ENCODE data around the gene SUSD4. TPM values are rescaled to one million over a fixed set of nuclear protein-coding genes. Genes with fewer than 3 reads are reported as not detected.
A peak's percentile ranks its signal among the peaks of the same experiment; 100 is the strongest.

The SUSD4 gene
- total and polyA plus RNA-seq, 2 of the 8 experiments (the other 6 are each of a cell fraction or from before 2014, with no cell fraction given) = 3.9 to 5.2 TPM

DNA sequence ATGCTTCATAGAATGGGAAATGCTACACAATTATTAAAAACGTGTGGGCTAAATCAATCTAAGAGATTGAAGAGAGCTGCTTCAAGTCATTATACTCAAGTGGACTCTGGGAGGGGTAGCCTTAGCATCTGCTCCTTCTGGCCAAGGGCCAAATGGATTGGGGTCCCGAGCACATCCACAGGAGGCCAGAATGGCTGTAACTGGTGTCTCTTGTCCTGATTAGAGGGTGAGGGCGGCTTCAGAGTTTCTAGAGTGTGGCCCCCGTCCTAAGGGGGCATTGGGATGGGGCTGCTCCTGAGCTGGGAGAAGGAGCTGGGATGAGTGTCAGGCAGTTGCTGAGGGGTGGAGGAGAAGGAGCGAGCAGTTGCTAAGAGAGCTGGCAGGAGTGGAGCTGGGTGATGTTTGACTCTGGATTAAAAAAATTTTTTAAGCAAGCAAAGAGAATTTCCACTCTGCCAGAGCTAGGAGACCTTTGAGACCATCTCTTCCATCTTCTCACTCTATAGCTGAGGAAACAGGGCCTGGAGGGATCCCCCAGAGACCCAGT, 149.6 kb downstream of the SUSD4 start:
- H3K9ac ChIP-seq (replicated peaks in 1 of 4; ENCODE audit: extremely low read depth in 1 of 4, low read depth in 3 of 4, low read length in 3 of 4) = no peak overlapping the region
- CTCF ChIA-PET (ENCODE audit: partially characterized antibody) = interaction anchor here (0.6 to 1.6 kb wide), 5 partner anchors 10 to 64 kb away, joined by 3 to 6 read pairs (median 3); no protein-coding TSS in a partner anchor
- H3K23ac ChIP-seq (ENCODE audit: insufficient read length) = no peak overlapping the region
- POLR2A ChIA-PET (ENCODE audit: partially characterized antibody) = no interaction called here
- 82% methylated on average over 5 of the region's 5 CpGs; no CpG with 5 or more reads in 1 of the 2 experiments for WGBS, 2 experiments (ENCODE audit: extremely low coverage in 1 of 2, insufficient coverage in 1 of 2, insufficient read length in 1 of 2, insufficient replicate concordance in 2 of 2, low coverage in 1 of 2, low lambda C conversion rate in 2 of 2, missing lambda C conversion rate in 1 of 2)
- no peaks in the 10 kb centered on the region for H3K23me2 ChIP-seq (ENCODE audit: low read depth, low read length)
- H4K5ac ChIP-seq (ENCODE audit: insufficient read length, low read depth, low read length) = no peak overlapping the region
- H4K91ac ChIP-seq (replicated peaks; ENCODE audit: insufficient read length, low read length) = no peak overlapping the region
- H3K9me3 ChIP-seq (ENCODE audit: insufficient read depth in 2 of 2, low read depth in 1 of 2, low read length in 1 of 2) = peaks cover 11 to 12% of the 10 kb centered on the region in 2 experiments; a peak in 2 of 4 replicates
- H2BK120ac ChIP-seq (replicated peaks; ENCODE audit: low read depth, low read length) = no peak overlapping the region
- no peaks in the 10 kb centered on the region for H3K79me1 ChIP-seq (ENCODE audit: low read depth, low read length)
- no peak overlapping the region for H3K18ac ChIP-seq (ENCODE audit: extremely low read depth, low read length)
- DNase-seq (ENCODE audit: low read depth in 1 of 2, low spot score in 2 of 2) = no peak
- H3K56ac ChIP-seq (replicated peaks; ENCODE audit: insufficient read length, low read depth, low read length) = no peak overlapping the region
- H2BK5ac ChIP-seq (ENCODE audit: low read depth, low read length) = no peak overlapping the region
- H2AFZ ChIP-seq (ENCODE audit: low read length) = no peak overlapping the region
- no peaks in the 10 kb centered on the region for H3K36me3 ChIP-seq (ENCODE audit: control insufficient read depth in 2 of 4, insufficient read depth in 4 of 4, low read length in 3 of 4)
- no peaks in the 10 kb centered on the region for H3K27me3 ChIP-seq (replicated peaks in 1 of 4; ENCODE audit: control insufficient read depth in 3 of 4, extremely low read depth in 1 of 4, insufficient read depth in 3 of 4, low read length in 3 of 4)
- H3K4ac ChIP-seq (replicated peaks; ENCODE audit: insufficient read length, low read depth, low read length) = no peak overlapping the region
- H2BK15ac ChIP-seq (ENCODE audit: low read length) = no peak overlapping the region
- H2AK5ac ChIP-seq (ENCODE audit: low read depth, low read length) = no peak overlapping the region
- FAIRE-seq = no peak
- H3K14ac ChIP-seq (ENCODE audit: insufficient read length) = no peak overlapping the region
- no peaks in the 10 kb centered on the region for H3K4me1 ChIP-seq (replicated peaks in 1 of 4; ENCODE audit: control insufficient read depth in 3 of 4, insufficient read depth in 4 of 4, low read length in 3 of 4)
- no peaks in the 10 kb centered on the region for H3K79me2 ChIP-seq (ENCODE audit: control insufficient read depth in 1 of 2, insufficient read depth in 2 of 2, low read length in 2 of 2)
- H2BK12ac ChIP-seq (ENCODE audit: low read depth, low read length) = no peak overlapping the region
- no peaks in the 10 kb centered on the region for H4K20me1 ChIP-seq (replicated peaks in 1 of 2; ENCODE audit: control insufficient read depth in 1 of 2, insufficient read depth in 2 of 2, low read length in 2 of 2)
- no peak overlapping the region for H3K27ac ChIP-seq (ENCODE audit: low read depth, low read length)
- H4K8ac ChIP-seq (ENCODE audit: extremely low read depth, insufficient read depth, low read length) = peak overlapping the region; percentile 89
- H3K4me2 ChIP-seq (ENCODE audit: insufficient read depth in 1 of 2, low read depth in 2 of 2, low read length in 2 of 2) = no peak overlapping the region
- H3K4me3 ChIP-seq (ENCODE audit: extremely low read depth in 1 of 4, insufficient read depth in 2 of 4, low read depth in 3 of 4, low read length in 4 of 4) = no peak overlapping the region
- no peak overlapping the region for H2BK20ac ChIP-seq (ENCODE audit: low read length)
- TF ChIP-seq, protein P1, sequence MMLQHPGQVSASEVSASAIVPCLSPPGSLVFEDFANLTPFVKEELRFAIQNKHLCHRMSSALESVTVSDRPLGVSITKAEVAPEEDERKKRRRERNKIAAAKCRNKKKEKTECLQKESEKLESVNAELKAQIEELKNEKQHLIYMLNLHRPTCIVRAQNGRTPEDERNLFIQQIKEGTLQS (IDR thresholded peaks at IDR 0.05; ENCODE audit: insufficient read depth, low read depth, low read length) = no peak
- TF ChIP-seq TAF1 (IDR thresholded peaks at IDR 0.05; ENCODE audit: low read depth, low read length) (no peak), SP2 (IDR thresholded peaks at IDR 0.05; ENCODE audit: low read length) (no peak), NANOG (IDR thresholded peaks at IDR 0.05; ENCODE audit: insufficient read depth, low read depth, low read length, poor library complexity, severe bottlenecking) (no peak), GABPA (IDR thresholded peaks at IDR 0.05; ENCODE audit: borderline replicate concordance, insufficient read depth, low read length) (no peak), GTF2F1 (IDR thresholded peaks at IDR 0.05; ENCODE audit: borderline replicate concordance, low read depth, low read length) (no peak), KDM5A (IDR thresholded peaks at IDR 0.05; ENCODE audit: low read length) (no peak), RNF2 (IDR thresholded peaks at IDR 0.05; ENCODE audit: borderline replicate concordance, low read depth, low read length, missing control alignments, poor library complexity, severe bottlenecking) (no peak), HDAC2 (IDR thresholded peaks at IDR 0.05; ENCODE audit: borderline replicate concordance in 1 of 2, low read depth in 2 of 2, low read length in 2 of 2) (no peak), CREB1 (IDR thresholded peaks at IDR 0.05) (no peak), KDM4A (IDR thresholded peaks at IDR 0.05; ENCODE audit: low read depth, low read length, severe bottlenecking) (no peak), TEAD4 (IDR thresholded peaks at IDR 0.05; ENCODE audit: low read depth, low read length) (no peak)

Measured in H1 (cell line).